Thyroid gland (tissue), 4 donors: ENCODE results near the gene SLC66A1.

ENCODE experiments used
- CTCF ChIP-seq, 6 experiments: fragments of 200-600 bp in 3 of 6; fragments of 450-650 bp in 3 of 6; sonication (generic) in 3 of 6; IDR thresholded peaks; one replicate each; pipeline ENCODE4 v1.5.1; 2016 to 2019; ENCODE audit warnings: antibody characterized with exemption in 6 of 6, mild to moderate bottlenecking in 2 of 6, inconsistent platforms in 1 of 6, moderate library complexity in 1 of 6
- POLR2A ChIP-seq, 2 donors: fragments of 450-650 bp; IDR thresholded peaks; one replicate each; pipeline ENCODE4 v1.6.1; 2017; ENCODE audit warnings: antibody characterized with exemption in 2 of 2, mild to moderate bottlenecking in 2 of 2, moderate library complexity in 1 of 2

GRCh38 chr1:19343617-19344350, 31.7 kb downstream of the SLC66A1 start:
- TF ChIP-seq CTCF (IDR thresholded peaks at IDR 0.05) (no peak), POLR2A (IDR thresholded peaks at IDR 0.05) (no peak)
